Cardiac muscle cell (in vitro differentiated cells and primary cell): Measurements from ENCODE around the gene PRKAG2. TPM values are rescaled to one million over a fixed set of nuclear protein-coding genes. Genes with fewer than 3 reads are reported as not detected.
"Not testable (repeated sequence)": the region's sequence is repeated elsewhere in the genome, so short reads cannot be mapped to it uniquely, and the experiment has no call there.

Source experiments
- DNase-seq, 2 donors: peaks; one replicate each; pipeline versions ENCODE4 v3.0.0 to v3.0.0-alpha.2; 2010 to 2017; ENCODE audit warnings: low read depth in 1 of 2, low spot score in 1 of 2
- H3K27ac ChIP-seq: fragments of 200-600 bp; sonication (generic); 2 replicates; pipeline ENCODE4 v1.5.1; 2016
- H3K27me3 ChIP-seq: fragments of 200-600 bp; sonication (generic); 2 replicates; pipeline ENCODE4 v1.6.0; 2016; ENCODE audit warnings: control low read depth
- H3K36me3 ChIP-seq: fragments of 200-600 bp; sonication (generic); 2 replicates; pipeline ENCODE4 v1.5.1; 2016; ENCODE audit warnings: control low read depth
- H3K4me1 ChIP-seq: fragments of 200-600 bp; sonication (generic); 2 replicates; pipeline ENCODE4 v1.8.1; 2017; ENCODE audit warnings: low read depth, mild to moderate bottlenecking, mixed run types
- H3K4me3 ChIP-seq: fragments of 200-600 bp; sonication (generic); 2 replicates; pipeline ENCODE4 v1.5.1; 2016; ENCODE audit warnings: mild to moderate bottlenecking
- H3K9me3 ChIP-seq: fragments of 200-600 bp; sonication (generic); 2 replicates; pipeline ENCODE4 v1.5.1; 2017; ENCODE audit warnings: low read depth, mild to moderate bottlenecking, control low read depth
- CTCF ChIP-seq: IDR thresholded peaks from 2 replicates; pipeline ENCODE4 v1.5.1; 2012; ENCODE audit warnings: low read depth, mild to moderate bottlenecking, low read length
- polyA plus RNA-seq: library from polyadenylated mRNA; unstranded; fragments of >200 nt; fragmentation: Nextera tagmentation; extraction: Ambion mirVana; gene quantifications from 2 replicates; pipeline ENCODE4 v1.2.1, GENCODE V29; 2016
- total RNA-seq: library from RNA; depleted of rRNA; stranded (reverse); fragments of >200 nt; gene quantifications from 2 replicates; pipeline ENCODE4 v1.2.3, GENCODE V29; 2016

The PRKAG2 gene
- total and polyA plus RNA-seq, 2 experiments from 2014 or later: 43.4 to 85.3 TPM

GRCh38 chr7:151801291-151801690, 75.6 kb downstream of the PRKAG2 start:
- no peak for TF ChIP-seq CTCF
- no peaks in the 10 kb centered on the region for H3K9me3 ChIP-seq
- H3K4me1 ChIP-seq: no peaks in the 10 kb centered on the region
- H3K27me3 ChIP-seq: no peaks in the 10 kb centered on the region
- DNase-seq: no peak
- no peaks in the 10 kb centered on the region for H3K36me3 ChIP-seq
- no peak overlapping the region for H3K27ac ChIP-seq
- no peak overlapping the region for H3K4me3 ChIP-seq

GRCh38 chr7:151800861-151801260, 76.1 kb downstream of the PRKAG2 start:
- H3K27me3 ChIP-seq: no peaks in the 10 kb centered on the region
- H3K4me3 ChIP-seq: no peak overlapping the region
- TF ChIP-seq CTCF: no peak
- H3K36me3 ChIP-seq: no peaks in the 10 kb centered on the region
- no peaks in the 10 kb centered on the region for H3K4me1 ChIP-seq
- DNase-seq: no peak
- H3K9me3 ChIP-seq: no peaks in the 10 kb centered on the region
- no peak overlapping the region for H3K27ac ChIP-seq

- no peak for DNase-seq
- no peak overlapping the region for H3K4me3 ChIP-seq
- no peaks in the 10 kb centered on the region for H3K9me3 ChIP-seq
- no peak overlapping the region for H3K27ac ChIP-seq
- no peaks in the 10 kb centered on the region for H3K4me1 ChIP-seq
- TF ChIP-seq CTCF: no peak
- H3K27me3 ChIP-seq: no peaks in the 10 kb centered on the region
- no peaks in the 10 kb centered on the region for H3K36me3 ChIP-seq
Measured at GRCh38 chr7:151800391-151800790, 76.5 kb downstream of the PRKAG2 start.

- TF ChIP-seq CTCF: no peak
- no peaks in the 10 kb centered on the region for H3K36me3 ChIP-seq
- no peaks in the 10 kb centered on the region for H3K4me1 ChIP-seq
- no peak for DNase-seq
- H3K27me3 ChIP-seq: no peaks in the 10 kb centered on the region
- no peak overlapping the region for H3K4me3 ChIP-seq
- H3K27ac ChIP-seq: no peak overlapping the region
- H3K9me3 ChIP-seq: no peaks in the 10 kb centered on the region
Measured at GRCh38 chr7:151799506-151799905, 77.4 kb downstream of the PRKAG2 start.

GRCh38 chr7:151798851-151799448, 78.0 kb downstream of the PRKAG2 start:
- H3K4me3 ChIP-seq: no peak overlapping the region
- no peak for TF ChIP-seq CTCF
- no peak for DNase-seq
- no peak overlapping the region for H3K27ac ChIP-seq
- H3K4me1 ChIP-seq: no peaks in the 10 kb centered on the region
- no peaks in the 10 kb centered on the region for H3K9me3 ChIP-seq
- no peaks in the 10 kb centered on the region for H3K27me3 ChIP-seq
- no peaks in the 10 kb centered on the region for H3K36me3 ChIP-seq

GRCh38 chr7:151797667-151798307, 79.1 kb downstream of the PRKAG2 start:
- not testable (repeated sequence) for H3K27ac ChIP-seq, H3K36me3 ChIP-seq, H3K4me3 ChIP-seq, H3K27me3 ChIP-seq, H3K9me3 ChIP-seq, H3K4me1 ChIP-seq
- DNase-seq: peak in 1 of 2 donors; percentile 91
